ENCODE measurements around the gene SMARCC2. TPM values are rescaled to one million over a fixed set of nuclear protein-coding genes. Genes with fewer than 3 reads are reported as not detected.
"Not testable (repeated sequence)": the region's sequence is repeated elsewhere in the genome, so short reads cannot be mapped to it uniquely, and the experiment has no call there.

The SMARCC2 gene
- total RNA-seq, 2 experiments from 2014 or later: 133 to 137 TPM

DNA sequence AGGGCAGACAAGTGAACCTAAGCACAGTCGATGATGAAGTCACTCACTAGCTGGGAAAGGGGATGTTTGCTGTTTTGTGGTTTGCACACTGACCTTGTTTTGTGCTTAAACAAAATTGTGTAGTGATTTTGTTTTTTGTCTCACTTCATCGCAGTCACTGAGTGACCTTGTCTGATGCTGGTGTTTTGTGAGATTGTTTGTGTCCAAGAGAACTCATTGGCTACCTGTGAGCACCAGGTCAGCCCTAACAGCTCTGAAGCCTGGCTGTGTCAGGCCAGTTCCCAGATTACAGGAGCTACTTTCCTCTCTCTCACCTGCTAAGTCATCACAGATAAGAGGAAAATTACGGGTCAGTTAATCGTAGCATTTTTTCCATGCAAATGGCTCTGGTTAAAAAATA, 65.2 kb downstream of the SMARCC2 start:
- POLR2A ChIA-PET: interaction anchor here (0.7 to 11.6 kb wide), 7 partner anchors 7 to 98 kb away, joined by 3 to 178 read pairs (median 12); partner anchors contain the start of genes MYL6, MYL6B, PA2G4 and RNF41
- CTCF ChIA-PET: interaction anchor here (1.2 to 15.1 kb wide), 9 partner anchors 28 to 134 kb away, joined by 3 to 271 read pairs (median 7); partner anchors contain the start of genes ANKRD52, MYL6, MYL6B and RNF41
- Mint-ChIP-seq H3K4me1 (peaks cover 53% of the 10 kb centered on the region), H3K9me3 (no peaks in the 10 kb centered on the region), H3K36me3 (ENCODE audit: low read depth) (peaks cover 28% of the 10 kb centered on the region), H3K4me3 (no peak overlapping the region), H3K27me3 (no peaks in the 10 kb centered on the region), H3K27ac (peak overlapping the region; percentile 50)
- DNase-seq: no peak

- Mint-ChIP-seq H3K4me3 (no peak overlapping the region), H3K36me3 (ENCODE audit: low read depth) (peaks cover 23% of the 10 kb centered on the region)
Observed at GRCh38 chr12:56122637-56123036, 66.6 kb downstream of the SMARCC2 start.

DNA sequence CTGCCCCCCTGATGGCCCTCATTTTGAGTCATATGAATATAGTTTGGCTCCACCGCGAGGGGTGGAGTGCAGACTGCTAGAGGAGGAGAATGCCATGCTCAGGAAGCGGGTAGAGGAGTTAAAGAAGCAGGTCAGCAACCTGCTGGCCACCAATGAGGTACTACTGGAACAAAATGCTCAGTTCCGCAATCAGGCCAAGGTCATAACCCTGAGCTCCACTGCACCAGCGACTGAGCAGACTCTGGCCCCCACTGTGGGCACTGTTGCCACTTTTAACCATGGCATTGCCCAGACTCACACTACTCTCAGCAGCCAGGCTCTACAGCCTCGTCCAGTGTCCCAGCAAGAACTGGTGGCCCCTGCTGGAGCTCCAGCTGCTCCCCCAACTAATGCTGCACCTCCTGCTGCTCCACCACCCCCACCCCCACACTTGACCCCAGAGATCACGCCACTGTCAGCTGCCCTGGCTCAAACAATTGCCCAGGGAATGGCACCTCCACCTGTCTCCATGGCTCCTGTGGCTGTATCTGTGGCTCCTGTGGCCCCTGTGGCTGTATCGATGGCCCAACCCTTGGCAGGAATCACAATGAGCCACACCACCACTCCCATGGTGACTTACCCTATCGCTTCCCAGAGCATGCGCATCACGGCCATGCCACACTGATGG, 67.9 kb downstream of the SMARCC2 start:
- no peak overlapping the region for H3K27ac Mint-ChIP-seq
- no peak for DNase-seq
- ChIA-PET POLR2A (no interaction called here), CTCF (interaction anchor here (4.4 to 15.1 kb wide), 2 partner anchors 67 to 101 kb away, joined by 44 to 271 read pairs; partner anchors contain the start of genes RNF41 and SMARCC2)
- no peaks in the 10 kb centered on the region for H3K9me3 Mint-ChIP-seq
- H3K4me3 Mint-ChIP-seq: no peak overlapping the region
- H3K27me3 Mint-ChIP-seq: no peaks in the 10 kb centered on the region
- H3K4me1 Mint-ChIP-seq: peaks cover 52% of the 10 kb centered on the region
- peaks cover 36% of the 10 kb centered on the region for H3K36me3 Mint-ChIP-seq (ENCODE audit: low read depth)

More at GRCh38 chr12:56122637-56123036, 66.6 kb downstream of the SMARCC2 start:
- DNase-seq: no peak
- Mint-ChIP-seq H3K27me3 (no peaks in the 10 kb centered on the region), H3K4me1 (peaks cover 62% of the 10 kb centered on the region), H3K27ac (no peak overlapping the region), H3K9me3 (no peaks in the 10 kb centered on the region)
- ChIA-PET POLR2A (interaction anchor here (1.1 to 8.9 kb wide), 2 partner anchors 29 to 66 kb away, joined by 3 to 114 read pairs; partner anchors contain the start of gene SMARCC2), CTCF (interaction anchor here (0.7 to 15.1 kb wide), 7 partner anchors 12 to 116 kb away, joined by 3 to 271 read pairs (median 5); partner anchors contain the start of genes MYL6, MYL6B, RNF41 and SMARCC2)

- ChIA-PET CTCF (interaction anchor here (0.6 to 15.1 kb wide), 13 partner anchors 7 to 372 kb away, joined by 3 to 271 read pairs (median 18); partner anchors contain the start of genes ERBB3, ESYT1, MYL6 and PA2G4), POLR2A (interaction anchor here (1.1 to 6.3 kb wide), 7 partner anchors 15 to 329 kb away, joined by 3 to 226 read pairs (median 39); partner anchors contain the start of genes MYL6, PA2G4, RNF41 and SMARCC2)
- H3K9me3 Mint-ChIP-seq: no peaks in the 10 kb centered on the region
- H3K36me3 Mint-ChIP-seq (ENCODE audit: low read depth): peaks cover 36% of the 10 kb centered on the region
- DNase-seq: no peak
- peaks cover 47% of the 10 kb centered on the region for H3K4me1 Mint-ChIP-seq
- H3K27ac Mint-ChIP-seq: no peak overlapping the region
- H3K27me3 Mint-ChIP-seq: no peaks in the 10 kb centered on the region
- no peak overlapping the region for H3K4me3 Mint-ChIP-seq
Observed at GRCh38 chr12:56120158-56120846, 69.0 kb downstream of the SMARCC2 start.

- CTCF ChIA-PET: interaction anchor here (0.6 to 15.1 kb wide), 20 partner anchors 8 to 380 kb away, joined by 3 to 271 read pairs (median 12); partner anchors contain the start of genes ERBB3, ESYT1, MYL6 and MYL6B
Observed at GRCh38 chr12:56119361-56119796, 69.9 kb downstream of the SMARCC2 start.

GRCh38 chr12:56118688-56119357, 70.5 kb downstream of the SMARCC2 start:
- peak overlapping the region; percentile 99 for H3K4me3 Mint-ChIP-seq
- POLR2A ChIA-PET: interaction anchor here (0.6 to 6.3 kb wide), 34 partner anchors 10 to 1402 kb away, joined by 3 to 226 read pairs (median 5); partner anchors contain the start of genes ANKRD52, CNPY2, DDIT3 and ESYT1
- H3K9me3 Mint-ChIP-seq: no peaks in the 10 kb centered on the region
- H3K27me3 Mint-ChIP-seq: no peaks in the 10 kb centered on the region
- peak overlapping the region; percentile 99 for H3K27ac Mint-ChIP-seq
- DNase-seq: no peak
- H3K36me3 Mint-ChIP-seq (ENCODE audit: low read depth): peaks cover 38% of the 10 kb centered on the region
- CTCF ChIA-PET: interaction anchor here (0.7 to 15.1 kb wide), 33 partner anchors 9 to 380 kb away, joined by 3 to 271 read pairs (median 5); partner anchors contain the start of genes ESYT1, MYL6, MYL6B and ORMDL2
- peaks cover 43% of the 10 kb centered on the region for H3K4me1 Mint-ChIP-seq

More at GRCh38 chr12:56119361-56119796, 69.9 kb downstream of the SMARCC2 start:
- H3K9me3 Mint-ChIP-seq: no peaks in the 10 kb centered on the region
- no peaks in the 10 kb centered on the region for H3K27me3 Mint-ChIP-seq
- peak overlapping the region; percentile 99 for H3K27ac Mint-ChIP-seq
- peak overlapping the region; percentile 99 for H3K4me3 Mint-ChIP-seq
- DNase-seq: peak; percentile 67
- POLR2A ChIA-PET: interaction anchor here (1.1 to 6.3 kb wide), 12 partner anchors 9 to 330 kb away, joined by 3 to 226 read pairs (median 30); partner anchors contain the start of genes ANKRD52, ESYT1, MYL6 and MYL6B
- peaks cover 44% of the 10 kb centered on the region for H3K4me1 Mint-ChIP-seq
- H3K36me3 Mint-ChIP-seq (ENCODE audit: low read depth): peaks cover 37% of the 10 kb centered on the region

DNA sequence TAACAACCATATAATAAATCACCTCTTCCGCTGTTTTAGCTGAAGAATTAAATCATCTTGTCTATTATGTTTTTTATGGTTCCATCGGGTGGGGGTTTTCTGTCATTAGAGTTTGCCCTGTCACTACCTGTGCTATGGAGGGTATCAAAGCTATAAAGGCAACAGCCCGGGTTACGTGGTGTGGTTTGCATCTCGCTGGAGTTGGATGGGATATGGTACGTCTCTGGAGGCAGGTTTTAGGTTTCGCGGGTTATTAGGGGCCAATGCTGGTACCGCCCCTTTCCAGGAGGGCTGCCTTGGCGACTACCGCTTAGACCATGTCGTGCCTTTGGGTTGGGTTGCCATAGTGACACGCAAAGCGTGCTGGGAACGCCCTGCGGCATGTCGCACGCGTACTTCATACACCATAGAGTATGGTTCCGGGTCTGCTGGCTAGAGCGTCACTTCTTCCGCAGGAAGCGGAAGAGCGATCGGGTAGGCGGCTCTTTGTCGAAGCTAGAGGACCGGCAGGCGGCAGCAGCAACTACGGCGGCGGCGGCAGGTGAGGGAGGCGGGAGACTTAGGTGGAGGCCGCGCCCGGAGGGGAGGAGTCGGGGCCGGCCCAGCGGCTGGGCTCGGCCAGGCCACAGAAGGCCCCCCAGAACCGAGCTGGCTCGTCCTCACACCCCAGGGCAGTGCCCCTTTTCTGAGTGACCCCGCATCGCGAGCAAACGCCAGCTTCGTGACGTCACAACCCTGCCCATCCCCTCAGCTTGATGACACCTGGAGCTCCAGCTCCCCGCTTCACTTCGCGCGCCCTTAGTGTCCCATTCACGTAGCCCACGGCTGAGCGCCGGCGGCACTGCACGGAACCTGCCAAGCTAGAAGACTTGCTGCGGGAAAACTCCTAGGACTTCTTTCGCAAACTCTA, 71.2 kb downstream of the SMARCC2 start, which contains the start of gene ZC3H10:
ZC3H10 (plus strand) TSS at position 489 of the 910 bp plus-strand sequence. CDS start 2,297 bp downstream, outside the sequence.
- H3K4me1 Mint-ChIP-seq: peaks cover 40% of the 10 kb centered on the region
- H3K27ac Mint-ChIP-seq: peak within 1 kb of the TSS; percentile 99
- POLR2A ChIA-PET: interaction anchor here (0.6 to 6.3 kb wide), 39 partner anchors 11 to 1403 kb away, joined by 3 to 226 read pairs (median 5); partner anchors contain the start of genes ANKRD52, CNPY2, DDIT3 and ESYT1
- CTCF ChIA-PET: interaction anchor here (0.5 to 15.1 kb wide), 41 partner anchors 9 to 1467 kb away, joined by 3 to 271 read pairs (median 4); partner anchors contain the start of genes ESYT1, MYL6, MYL6B and ORMDL2
- peak; percentile 99 for DNase-seq
- peaks cover 44% of the 10 kb centered on the region for H3K36me3 Mint-ChIP-seq (ENCODE audit: low read depth)
- peak within 1 kb of the TSS; percentile 99 for H3K4me3 Mint-ChIP-seq
- no peaks in the 10 kb centered on the region for H3K27me3 Mint-ChIP-seq
- H3K9me3 Mint-ChIP-seq: no peaks in the 10 kb centered on the region

GRCh38 chr12:56117082-56117706, 72.1 kb downstream of the SMARCC2 start:
- CTCF ChIA-PET: interaction anchor here (0.5 to 15.1 kb wide), 24 partner anchors 10 to 1654 kb away, joined by 3 to 271 read pairs (median 8); partner anchors contain the start of genes ESYT1, MYL6, MYL6B and ORMDL2
- H3K36me3 Mint-ChIP-seq (ENCODE audit: low read depth): peaks cover 52% of the 10 kb centered on the region

DNA sequence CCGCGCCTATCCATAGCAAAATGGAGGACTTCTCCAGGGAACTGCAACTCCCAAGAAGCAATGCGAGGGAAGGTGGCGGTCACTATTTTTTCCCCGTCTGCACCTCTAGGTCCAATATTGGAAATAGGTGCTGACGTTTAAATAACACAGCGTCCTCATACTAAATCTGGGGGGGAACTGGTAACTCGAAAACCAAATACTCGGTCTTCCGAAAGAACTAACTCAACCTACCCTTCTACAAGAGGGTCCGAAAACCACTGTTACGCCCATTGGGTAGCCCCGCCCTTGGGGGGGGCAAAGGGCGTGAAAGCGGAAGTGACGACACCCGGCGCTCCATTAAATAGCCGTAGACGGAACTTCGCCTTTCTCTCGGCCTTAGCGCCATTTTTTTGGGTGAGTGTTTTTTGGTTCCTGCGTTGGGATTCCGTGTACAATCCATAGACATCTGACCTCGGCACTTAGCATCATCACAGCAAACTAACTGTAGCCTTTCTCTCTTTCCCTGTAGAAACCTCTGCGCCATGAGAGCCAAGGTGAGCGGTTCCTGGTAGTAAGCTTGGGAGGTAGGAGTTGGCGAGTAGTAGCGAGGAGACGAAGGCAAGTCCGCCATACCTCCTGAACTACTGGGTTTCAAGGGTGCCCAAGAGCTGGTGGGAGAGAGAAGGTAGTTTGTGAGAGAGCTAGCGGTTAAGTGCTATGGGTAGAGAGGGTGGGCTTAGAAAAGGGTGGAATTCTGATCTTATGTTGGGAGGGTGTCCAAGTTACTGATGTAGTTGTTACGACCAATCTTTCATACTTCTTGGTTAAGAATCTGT, 72.8 kb downstream of the SMARCC2 start, which contains the start of gene RPL41:
RPL41 (plus strand) TSS at position 367 of the 815 bp plus-strand sequence.
- Mint-ChIP-seq H3K27me3 (no peaks in the 10 kb centered on the region), H3K36me3 (ENCODE audit: low read depth) (peaks cover 58% of the 10 kb centered on the region), H3K9me3 (no peaks in the 10 kb centered on the region), H3K4me3 (peak within 1 kb of the TSS; percentile 99), H3K27ac (peak within 1 kb of the TSS; percentile 99), H3K4me1 (peaks cover 39% of the 10 kb centered on the region)
- ChIA-PET POLR2A (interaction anchor here (0.6 to 6.3 kb wide), 20 partner anchors 11 to 378 kb away, joined by 3 to 226 read pairs (median 8); partner anchors contain the start of genes ERBB3, ESYT1, IKZF4 and MYL6), CTCF (interaction anchor here (0.7 to 15.1 kb wide), 15 partner anchors 9 to 1654 kb away, joined by 3 to 271 read pairs (median 9); partner anchors contain the start of genes ERBB3, ESYT1, PA2G4 and RNF41)
- DNase-seq: peak; percentile 95

More at GRCh38 chr12:56117082-56117706, 72.1 kb downstream of the SMARCC2 start:
- peaks cover 37% of the 10 kb centered on the region for H3K4me1 Mint-ChIP-seq
- peak overlapping the region; percentile 99 for H3K4me3 Mint-ChIP-seq
- not testable (repeated sequence) for H3K9me3 Mint-ChIP-seq, H3K27me3 Mint-ChIP-seq, DNase-seq
- H3K27ac Mint-ChIP-seq: peak overlapping the region; percentile 99
- POLR2A ChIA-PET: interaction anchor here (0.6 to 6.3 kb wide), 27 partner anchors 11 to 1404 kb away, joined by 3 to 226 read pairs (median 7); partner anchors contain the start of genes CNPY2, DDIT3, ERBB3 and ESYT1
